Stimulated activated CD4-positive, alpha-beta T cell treated with anti-CD3 and anti-CD28 coated beads, TNF-alpha, amount 100 ng/mL, for 24 hours (primary cell): ENCODE measurements around the gene TECPR1.

Source experiments
- DNase-seq, 3 experiments: peaks; one replicate each; pipeline ENCODE4 v3.0.0-alpha.2; 2020; ENCODE audit warnings: low read depth in 3 of 3

The TECPR1 gene

GRCh38 chr7:98283127-98283886 lies 31.3 kb upstream of the TECPR1 start:
- DNase-seq: no peak

GRCh38 chr7:98282703-98283102 lies 30.7 kb upstream of the TECPR1 start:
- no peak for DNase-seq

- peak in 1 of 3 experiments; percentile 22 for DNase-seq
Measured at GRCh38 chr7:98281757-98282606, 29.9 kb upstream of the TECPR1 start.

GRCh38 chr7:98280791-98281756 lies 29.0 kb upstream of the TECPR1 start, which contains the start of gene BRI3:
Gene BRI3 (plus strand): TSS chr7:98281686. CDS start chr7:98281796, 110 bp downstream.
- peak; percentile 81 to 92 (median 83) for DNase-seq

- no peak for DNase-seq
Measured at GRCh38 chr7:98280296-98280695, 28.3 kb upstream of the TECPR1 start.

GRCh38 chr7:98278936-98279335 lies 26.9 kb upstream of the TECPR1 start:
- no peak for DNase-seq

- no peak for DNase-seq
Measured at GRCh38 chr7:98278408-98278807, 26.4 kb upstream of the TECPR1 start.

- no peak for DNase-seq
Measured at GRCh38 chr7:98276241-98276761, 24.3 kb upstream of the TECPR1 start.

GRCh38 chr7:98267303-98267702 lies 15.3 kb upstream of the TECPR1 start:
- no peak for DNase-seq

GRCh38 chr7:98266840-98267239 lies 14.8 kb upstream of the TECPR1 start:
- DNase-seq: no peak

GRCh38 chr7:98265841-98266271 lies 13.8 kb upstream of the TECPR1 start:
- no peak for DNase-seq

- no peak for DNase-seq
Measured at GRCh38 chr7:98257701-98258100, 5.7 kb upstream of the TECPR1 start.

GRCh38 chr7:98256431-98256830 lies 4.4 kb upstream of the TECPR1 start:
- no peak for DNase-seq

GRCh38 chr7:98254951-98255610 lies 3.0 kb upstream of the TECPR1 start:
- no peak for DNase-seq

GRCh38 chr7:98254516-98254915 lies 2.5 kb upstream of the TECPR1 start:
- no peak for DNase-seq

- DNase-seq: no peak
Measured at GRCh38 chr7:98252425-98253054, 508 bp upstream of the TECPR1 start.

GRCh38 chr7:98251231-98251600 lies 816 bp downstream of the TECPR1 start:
- no peak for DNase-seq

- peak in 1 of 3 experiments; percentile 25 for DNase-seq
Measured at GRCh38 chr7:98250789-98251188, 1.2 kb downstream of the TECPR1 start.

- no peak for DNase-seq
Measured at GRCh38 chr7:98249106-98249505, 2.9 kb downstream of the TECPR1 start.

GRCh38 chr7:98248156-98248555 lies 3.9 kb downstream of the TECPR1 start:
- DNase-seq: no peak
